Stimulated activated CD4-positive, alpha-beta T cell treated with anti-CD3 and anti-CD28 coated beads, Interleukin-1b, Interleukin-23, amount 100 ng/mL, for 24 hours (primary cell): Measurements from ENCODE around the gene BRD8.
"Not testable (repeated sequence)": the region's sequence is repeated elsewhere in the genome, so short reads cannot be mapped to it uniquely, and the experiment has no call there.

Experiments used
- DNase-seq, 4 experiments: peaks; one replicate each; pipeline ENCODE4 v3.0.0-alpha.2; 2020; ENCODE audit warnings: low read depth in 4 of 4, low spot score in 1 of 4

Gene BRD8, protein sequence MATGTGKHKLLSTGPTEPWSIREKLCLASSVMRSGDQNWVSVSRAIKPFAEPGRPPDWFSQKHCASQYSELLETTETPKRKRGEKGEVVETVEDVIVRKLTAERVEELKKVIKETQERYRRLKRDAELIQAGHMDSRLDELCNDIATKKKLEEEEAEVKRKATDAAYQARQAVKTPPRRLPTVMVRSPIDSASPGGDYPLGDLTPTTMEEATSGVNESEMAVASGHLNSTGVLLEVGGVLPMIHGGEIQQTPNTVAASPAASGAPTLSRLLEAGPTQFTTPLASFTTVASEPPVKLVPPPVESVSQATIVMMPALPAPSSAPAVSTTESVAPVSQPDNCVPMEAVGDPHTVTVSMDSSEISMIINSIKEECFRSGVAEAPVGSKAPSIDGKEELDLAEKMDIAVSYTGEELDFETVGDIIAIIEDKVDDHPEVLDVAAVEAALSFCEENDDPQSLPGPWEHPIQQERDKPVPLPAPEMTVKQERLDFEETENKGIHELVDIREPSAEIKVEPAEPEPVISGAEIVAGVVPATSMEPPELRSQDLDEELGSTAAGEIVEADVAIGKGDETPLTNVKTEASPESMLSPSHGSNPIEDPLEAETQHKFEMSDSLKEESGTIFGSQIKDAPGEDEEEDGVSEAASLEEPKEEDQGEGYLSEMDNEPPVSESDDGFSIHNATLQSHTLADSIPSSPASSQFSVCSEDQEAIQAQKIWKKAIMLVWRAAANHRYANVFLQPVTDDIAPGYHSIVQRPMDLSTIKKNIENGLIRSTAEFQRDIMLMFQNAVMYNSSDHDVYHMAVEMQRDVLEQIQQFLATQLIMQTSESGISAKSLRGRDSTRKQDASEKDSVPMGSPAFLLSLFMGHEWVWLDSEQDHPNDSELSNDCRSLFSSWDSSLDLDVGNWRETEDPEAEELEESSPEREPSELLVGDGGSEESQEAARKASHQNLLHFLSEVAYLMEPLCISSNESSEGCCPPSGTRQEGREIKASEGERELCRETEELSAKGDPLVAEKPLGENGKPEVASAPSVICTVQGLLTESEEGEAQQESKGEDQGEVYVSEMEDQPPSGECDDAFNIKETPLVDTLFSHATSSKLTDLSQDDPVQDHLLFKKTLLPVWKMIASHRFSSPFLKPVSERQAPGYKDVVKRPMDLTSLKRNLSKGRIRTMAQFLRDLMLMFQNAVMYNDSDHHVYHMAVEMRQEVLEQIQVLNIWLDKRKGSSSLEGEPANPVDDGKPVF

DNA sequence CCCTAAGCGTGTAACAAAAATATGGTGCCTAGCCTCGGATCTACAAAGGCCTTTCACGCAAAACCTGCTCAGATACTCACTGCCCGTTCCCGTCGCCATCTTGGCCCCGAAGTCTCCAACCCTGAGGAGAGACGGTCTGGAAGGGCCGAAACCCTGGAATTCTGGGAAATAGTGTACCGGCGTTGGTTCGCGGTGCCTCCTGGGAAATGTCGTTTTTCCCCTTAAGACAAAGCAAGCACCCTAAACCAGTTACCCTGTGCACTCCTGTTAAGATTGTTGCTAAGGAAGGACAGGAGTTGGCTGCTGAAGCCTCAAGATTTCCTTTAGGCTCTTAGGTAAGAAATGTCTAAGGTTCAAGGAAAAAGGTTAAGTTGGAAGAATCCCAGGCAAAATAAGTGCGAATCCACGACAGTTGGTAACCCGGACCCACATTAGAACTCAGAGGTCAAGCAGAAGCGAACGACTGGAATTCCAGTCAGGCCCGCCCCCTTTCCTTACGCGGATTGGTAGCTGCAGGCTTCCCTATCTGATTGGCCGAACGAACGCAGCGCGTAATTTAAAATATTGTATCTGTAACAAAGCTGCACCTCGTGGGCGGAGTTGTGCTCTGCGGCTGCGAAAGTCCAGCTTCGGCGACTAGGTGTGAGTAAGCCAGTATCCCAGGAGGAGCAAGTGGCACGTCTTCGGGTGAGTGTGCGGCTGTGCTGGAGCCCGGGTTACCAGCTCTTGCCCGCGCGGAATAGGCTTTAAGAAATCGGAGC, at the start of gene BRD8, which contains the start of gene KIF20A:
Gene BRD8, minus strand, starts transcription at position 115 of the 761 bp plus-strand sequence. Its CDS starts 16 bp downstream, at position 99.
Gene KIF20A, plus strand, starts transcription at position 597 of the 761 bp plus-strand sequence. CDS start 569 bp downstream, outside the sequence.
- DNase-seq: peak; percentile 63 to 89 (median 78)

DNA sequence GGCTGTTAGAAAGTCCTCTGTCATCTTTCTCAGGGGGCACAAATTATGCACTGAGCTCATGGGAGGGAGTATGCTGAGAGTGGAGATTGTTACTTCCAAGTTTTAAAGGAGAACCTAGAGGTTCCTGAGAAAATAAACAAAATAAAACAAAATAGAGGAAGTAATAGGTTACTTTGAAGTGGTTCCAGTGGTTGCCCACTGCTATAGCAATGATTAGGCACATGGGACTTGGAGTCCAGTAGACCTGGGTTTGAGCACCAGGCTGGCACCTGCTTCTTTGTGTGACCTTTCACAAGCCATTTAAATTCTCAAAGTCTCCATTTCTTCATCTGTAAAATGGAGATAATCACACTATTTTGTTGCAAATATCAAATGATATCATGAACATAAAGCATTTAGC, 48.5 kb upstream of the BRD8 start:
- DNase-seq: no peak

DNA sequence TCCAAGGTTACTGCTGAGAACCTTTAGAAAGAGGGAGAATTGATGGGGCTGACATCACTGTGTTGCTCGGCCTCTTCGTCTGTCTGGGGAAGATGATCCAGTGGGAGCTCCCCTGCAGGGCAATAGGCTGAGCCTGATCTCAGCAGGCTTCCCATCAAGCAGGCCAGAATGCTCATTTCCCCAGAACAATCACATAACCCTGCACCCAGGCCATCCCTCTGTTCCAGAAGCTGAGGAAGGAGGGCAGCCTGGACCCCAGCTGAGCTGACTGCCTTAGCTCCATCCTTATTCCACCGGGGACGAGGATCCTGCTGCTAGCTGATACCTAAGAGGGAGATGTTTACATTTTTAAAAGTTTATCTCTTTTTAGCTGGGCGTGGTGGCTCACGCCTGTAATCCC, 46.3 kb upstream of the BRD8 start:
- DNase-seq: no peak

GRCh38 chr5:138223532-138223931, 45.1 kb upstream of the BRD8 start:
- DNase-seq: no peak

- no peak for DNase-seq
These were observed 38.4 kb upstream of the BRD8 start for GRCh38 chr5:138216799-138217198.

- DNase-seq: peak; percentile 62 to 78 (median 76)
These were observed 35.0 kb upstream of the BRD8 start, which contains the start of gene CDC23 for GRCh38 chr5:138213161-138214029. Gene CDC23 (minus strand): TSS chr5:138213323. CDS start chr5:138213312, 11 bp downstream.

GRCh38 chr5:138212828-138213160, 34.4 kb upstream of the BRD8 start:
- peak in 1 of 4 experiments; percentile 2 for DNase-seq

- DNase-seq: no peak
These were observed 32.6 kb upstream of the BRD8 start for GRCh38 chr5:138210985-138211384.

DNA sequence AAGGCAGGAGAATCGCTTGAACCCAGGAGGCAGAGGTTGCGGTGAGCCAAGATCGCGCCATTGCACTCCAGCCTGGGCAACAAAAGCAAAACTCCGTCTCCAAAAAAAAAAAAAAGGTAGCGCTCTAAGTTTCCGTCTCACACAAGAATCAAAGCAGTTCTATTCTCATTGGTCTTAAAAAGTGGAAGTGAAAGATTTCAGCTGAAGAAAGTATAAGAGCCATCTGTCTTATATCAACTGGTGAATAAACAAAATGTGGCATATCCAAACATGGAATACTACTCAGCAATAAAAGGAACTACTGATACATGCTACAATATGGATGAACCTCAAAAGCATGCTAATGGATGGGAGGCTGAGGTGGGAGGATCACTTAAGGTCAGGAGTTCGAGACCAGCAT, 15.4 kb upstream of the BRD8 start:
- not testable (repeated sequence) for DNase-seq

- DNase-seq: no peak
These were observed 14.4 kb upstream of the BRD8 start for GRCh38 chr5:138192826-138193225.

DNA sequence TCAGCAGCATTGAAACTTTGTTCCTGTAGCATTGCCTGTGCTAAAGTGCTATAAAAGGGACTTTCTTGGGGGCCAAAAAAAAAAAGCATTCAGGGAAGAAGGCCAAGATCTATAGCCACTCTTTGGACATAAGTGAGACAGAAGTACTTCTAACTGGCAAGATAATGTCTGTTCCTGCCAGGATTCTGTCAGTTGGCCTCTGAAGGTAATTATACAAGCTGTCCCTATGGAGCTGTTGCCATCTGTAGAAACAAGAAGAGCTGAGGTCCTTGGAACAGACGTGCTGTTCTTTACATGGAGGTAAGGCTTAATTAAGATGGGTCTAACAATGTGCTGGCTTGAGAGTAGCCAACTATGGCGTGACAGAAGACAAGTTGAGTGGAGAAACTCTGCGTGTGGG, 10.2 kb upstream of the BRD8 start:
- no peak for DNase-seq

DNA sequence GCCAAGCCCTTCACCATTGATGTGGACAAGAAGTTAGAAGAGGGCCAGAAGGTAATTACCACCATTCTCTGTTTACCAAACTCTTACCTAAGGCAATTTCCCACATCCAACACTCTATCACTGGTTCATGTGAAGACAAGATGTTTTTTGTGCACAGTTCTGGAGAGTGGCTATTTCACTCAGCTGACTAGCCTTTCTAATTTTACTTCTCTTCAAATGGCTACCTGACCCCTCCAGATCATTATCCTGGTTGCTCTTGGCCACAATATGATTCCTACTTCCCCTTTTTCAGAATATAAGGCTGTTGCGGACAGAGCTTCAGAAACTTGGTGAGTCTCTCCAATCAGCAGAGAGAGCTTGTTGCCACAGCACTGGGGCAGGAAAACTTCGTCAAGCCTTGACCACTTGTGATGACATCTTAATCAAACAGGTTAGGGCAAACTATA, 7.6 kb upstream of the BRD8 start:
- DNase-seq: no peak

GRCh38 chr5:138182808-138183207, 4.4 kb upstream of the BRD8 start:
- no peak for DNase-seq

GRCh38 chr5:138180841-138181240, 2.4 kb upstream of the BRD8 start:
- DNase-seq: no peak

DNA sequence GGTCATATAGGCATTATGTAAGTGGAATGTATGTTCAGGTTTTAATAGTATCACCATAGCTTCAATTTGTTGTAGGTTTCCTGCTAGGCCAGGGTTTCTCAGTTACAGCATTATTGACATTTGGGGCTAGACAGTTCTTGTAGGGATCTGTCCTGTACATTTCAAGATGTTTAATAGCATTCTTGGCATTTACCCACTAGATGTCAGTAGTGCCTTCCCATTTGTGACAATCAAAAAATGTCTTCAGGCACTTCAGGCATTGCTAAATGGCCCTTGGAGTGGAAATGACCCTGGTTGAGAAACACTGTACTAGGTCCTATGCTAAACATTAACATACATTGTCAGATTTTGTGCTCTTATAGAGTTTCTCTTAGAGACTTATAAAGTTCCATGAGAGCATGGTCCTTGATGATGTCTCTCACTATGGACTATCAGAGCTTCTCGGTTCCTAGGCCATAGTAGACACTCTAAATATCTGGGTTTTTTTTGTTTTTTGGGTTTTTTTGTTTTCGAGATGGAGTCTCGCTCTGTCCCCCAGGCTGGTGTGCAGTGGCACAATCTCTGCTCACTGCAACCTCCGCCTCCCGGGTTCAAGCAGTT, 1.9 kb upstream of the BRD8 start:
- no peak for DNase-seq

DNA sequence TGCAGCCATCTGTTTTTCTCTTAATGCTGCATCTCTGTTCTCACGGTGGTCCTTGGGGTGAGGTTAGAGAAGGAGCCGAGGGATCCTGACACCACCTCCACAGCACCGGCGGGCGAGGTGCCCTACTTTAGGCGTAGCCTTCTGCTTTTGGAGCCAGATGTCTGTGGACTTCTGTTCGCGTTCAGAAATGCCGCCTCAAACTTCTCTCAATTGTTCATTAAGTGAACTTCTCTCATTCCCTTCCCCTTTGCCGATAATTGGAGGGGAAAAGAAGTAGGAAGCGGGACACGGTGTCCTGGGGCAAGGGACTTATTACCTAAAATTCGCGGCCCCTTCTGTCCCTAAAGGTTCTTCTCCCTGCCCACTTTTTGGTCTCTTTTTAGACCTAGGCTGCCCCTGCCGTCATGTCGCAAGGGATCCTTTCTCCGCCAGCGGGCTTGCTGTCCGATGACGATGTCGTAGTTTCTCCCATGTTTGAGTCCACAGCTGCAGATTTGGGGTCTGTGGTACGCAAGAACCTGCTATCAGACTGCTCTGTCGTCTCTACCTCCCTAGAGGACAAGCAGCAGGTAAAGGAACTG, 937 bp upstream of the BRD8 start:
- DNase-seq: no peak

DNA sequence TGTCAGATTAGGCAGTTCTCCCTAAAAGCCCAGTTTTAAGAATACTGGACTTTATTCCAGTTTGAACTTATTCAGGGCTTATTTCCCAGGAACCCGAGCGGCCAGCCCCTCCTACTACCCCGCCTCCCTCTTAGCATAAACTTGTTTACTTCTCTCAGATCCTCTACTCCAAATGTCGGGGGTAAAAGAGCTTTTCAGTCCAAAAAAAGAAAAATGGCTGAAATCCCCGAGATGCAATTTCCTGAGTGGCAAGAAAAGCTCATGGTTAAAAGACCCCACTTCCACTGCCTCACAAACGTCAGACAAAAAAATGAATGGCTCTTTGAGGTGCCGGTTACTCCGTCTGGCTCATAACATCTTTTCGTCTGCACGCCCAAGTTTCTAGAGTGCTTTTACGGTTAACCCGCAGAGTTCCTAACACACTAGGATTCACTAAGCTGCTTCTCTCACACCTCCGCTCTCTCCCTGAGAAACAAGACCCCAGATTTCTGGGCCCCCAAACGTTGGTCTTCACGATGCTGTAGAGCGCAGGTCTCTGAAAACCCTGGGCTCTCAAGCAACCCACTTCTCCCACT, 402 bp downstream of the BRD8 start:
- no peak for DNase-seq

DNA sequence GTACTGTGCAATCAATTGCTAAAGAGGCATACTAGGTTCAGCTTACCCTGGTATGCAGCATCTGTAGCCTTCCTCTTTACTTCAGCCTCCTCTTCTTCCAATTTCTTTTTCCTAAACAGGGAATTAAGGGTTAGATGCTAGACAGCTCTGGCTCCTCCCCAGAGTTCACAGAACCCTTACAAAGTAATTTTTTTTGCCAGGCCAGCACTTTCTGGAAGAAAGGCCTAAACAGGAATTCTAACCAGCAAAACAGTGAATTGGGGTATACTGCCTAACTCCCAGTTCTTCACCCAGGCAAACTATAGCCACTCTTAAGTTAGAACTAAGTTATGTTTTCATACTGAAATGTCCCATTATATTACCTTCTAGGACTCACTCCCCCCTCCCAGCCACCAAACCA, 8.1 kb downstream of the BRD8 start:
- DNase-seq: no peak
